KBM-7 (cell line): ENCODE measurements around the gene FLNB.

Experiments
- DNase-seq: peaks from one replicate; pipeline ENCODE4 v3.0.0-alpha.2; 2015
- in situ Hi-C: fragments of 300-500 bp; cut with MboI; formaldehyde crosslinking; loops from 2 replicates; pipeline ENCODE4 v1.14.3; 2020; ENCODE audit warnings: low sequenced_read_pairs, low pct_unique_long_range_greater_than_20kb, mixed read lengths

The FLNB gene

DNA sequence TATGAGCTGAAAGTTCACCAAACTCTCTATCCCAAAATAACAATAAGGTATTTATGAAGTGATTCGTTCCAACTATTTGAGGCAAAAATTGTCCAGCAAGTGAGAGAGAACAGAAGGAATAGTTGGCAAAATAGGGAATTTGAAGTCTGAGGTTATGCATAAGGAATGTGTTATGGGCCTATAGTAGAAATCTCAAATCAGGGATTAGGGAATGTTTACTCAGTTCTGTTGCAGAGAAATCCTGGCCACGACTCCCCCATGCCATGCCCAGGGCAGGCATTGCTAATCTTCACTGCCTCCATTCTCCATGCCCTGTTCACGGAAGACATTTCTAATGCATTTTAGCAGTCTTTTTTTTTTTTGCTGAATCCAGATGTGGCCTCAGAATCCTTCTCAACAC is 58.6 kb downstream of the FLNB start:
- in situ Hi-C loops, result no loop called here
- no peak for DNase-seq

DNA sequence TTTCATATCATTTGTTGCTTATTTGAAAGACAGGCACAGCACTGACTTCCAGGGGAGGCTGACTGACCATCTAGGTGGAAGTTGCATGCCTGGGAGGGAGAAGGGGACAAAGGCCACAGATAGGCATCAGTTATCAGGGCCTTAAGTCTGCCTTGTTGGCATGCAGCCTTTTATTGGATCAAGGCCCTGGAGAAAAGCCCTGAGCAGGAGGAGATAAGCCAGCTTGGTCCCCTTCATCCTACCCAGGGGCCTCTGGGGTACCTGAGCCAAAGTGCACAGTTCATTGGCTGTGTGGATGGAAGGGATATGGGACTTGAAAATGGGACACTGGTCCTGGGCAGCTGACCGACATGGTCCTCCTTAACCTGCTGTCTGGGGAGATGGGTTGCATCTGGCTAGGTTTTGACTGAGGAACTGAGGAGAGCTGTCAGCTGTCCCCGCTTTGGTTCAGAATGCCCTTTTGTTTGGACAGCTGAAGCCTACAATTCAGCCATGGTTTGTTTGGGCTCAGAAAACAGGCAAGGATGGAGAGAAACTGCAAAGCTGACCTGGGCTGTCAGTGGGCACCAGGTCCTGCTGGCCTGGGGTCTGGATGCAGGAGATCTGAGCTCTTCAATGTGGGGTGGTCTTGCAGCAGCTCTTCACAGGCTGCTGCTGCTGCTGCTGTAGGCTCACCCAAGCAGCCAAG is 60.0 kb downstream of the FLNB start:
- no peak for DNase-seq
- in situ Hi-C loops, result no loop called here

DNA sequence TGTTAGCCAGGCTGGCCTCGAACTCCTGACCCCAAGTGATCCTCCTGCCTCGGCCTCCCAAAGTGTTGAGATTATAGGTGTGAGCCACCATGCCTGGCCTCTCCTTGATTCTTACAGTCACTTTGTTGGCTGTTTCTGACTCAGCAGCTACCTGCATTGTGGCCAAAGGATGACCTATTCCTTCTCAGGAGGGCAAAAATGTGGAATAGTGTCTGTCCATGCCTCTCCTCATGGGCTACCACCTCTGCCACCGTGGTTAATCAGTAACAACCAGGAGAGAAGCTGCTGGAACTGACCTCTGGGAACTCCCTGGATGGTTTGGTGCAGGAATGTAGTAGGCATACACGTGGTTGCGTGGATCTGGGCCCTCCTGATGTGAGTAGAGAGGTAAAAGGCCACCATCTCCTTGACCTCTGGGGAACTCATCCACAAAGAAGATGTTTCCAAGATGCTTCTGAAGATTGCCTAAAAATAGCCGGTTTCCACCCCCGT is 63.3 kb downstream of the FLNB start:
- DNase-seq, result no peak
- in situ Hi-C loops, result no loop called here

DNA sequence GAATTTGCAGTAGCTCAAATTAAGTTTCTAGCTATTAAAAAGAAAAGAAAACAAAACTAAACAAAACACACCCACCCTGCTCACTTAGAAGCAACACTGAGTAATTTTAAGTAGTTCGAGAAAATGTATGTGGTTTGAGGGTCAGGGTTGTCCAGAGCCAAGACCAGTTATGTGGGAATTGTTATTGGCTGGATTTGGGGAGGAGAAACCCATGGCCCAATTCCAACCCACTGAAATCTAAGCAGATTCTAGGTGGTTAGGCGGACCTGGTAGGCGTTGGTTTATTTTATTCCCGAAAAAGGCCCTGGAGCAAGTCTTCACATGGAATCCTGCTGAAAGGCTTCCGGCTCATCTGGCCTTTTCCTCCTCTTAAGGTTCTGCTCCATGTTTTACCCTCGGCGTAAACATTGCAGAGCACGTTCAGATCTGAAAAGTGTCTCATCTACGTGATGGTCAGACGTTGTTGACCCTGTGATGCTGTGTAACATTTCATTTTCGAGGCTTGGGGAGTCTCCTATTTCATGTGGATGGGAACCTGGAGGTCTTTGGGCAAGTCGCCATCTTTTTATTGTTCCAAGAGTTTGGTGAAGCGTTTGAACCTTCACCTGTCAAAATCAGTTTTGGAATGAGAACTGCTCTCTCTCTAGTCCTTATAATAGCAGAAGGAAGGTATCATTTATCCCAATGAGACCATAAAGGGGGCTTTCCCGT is 64.0 kb downstream of the FLNB start:
- in situ Hi-C loops, result no loop called here
- no peak for DNase-seq

DNA sequence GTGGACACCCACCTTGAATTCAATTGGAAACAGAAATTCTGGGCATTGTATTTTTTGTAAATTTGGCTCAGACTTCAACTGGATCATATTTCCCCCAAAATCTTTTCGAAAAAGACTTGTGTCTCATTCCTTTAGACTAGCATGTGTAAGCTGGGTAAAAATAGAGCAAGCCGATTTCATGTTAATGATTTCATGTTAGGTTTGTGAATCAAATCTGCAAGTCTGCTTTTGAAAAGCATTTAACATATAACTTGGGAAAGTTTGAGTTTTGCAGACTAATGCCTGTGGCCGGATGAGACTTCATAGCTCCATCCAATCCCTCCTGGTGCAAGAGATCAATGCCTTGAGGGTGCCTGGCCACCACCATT is 64.5 kb downstream of the FLNB start:
- in situ Hi-C loops, result no loop called here
- no peak for DNase-seq

DNA sequence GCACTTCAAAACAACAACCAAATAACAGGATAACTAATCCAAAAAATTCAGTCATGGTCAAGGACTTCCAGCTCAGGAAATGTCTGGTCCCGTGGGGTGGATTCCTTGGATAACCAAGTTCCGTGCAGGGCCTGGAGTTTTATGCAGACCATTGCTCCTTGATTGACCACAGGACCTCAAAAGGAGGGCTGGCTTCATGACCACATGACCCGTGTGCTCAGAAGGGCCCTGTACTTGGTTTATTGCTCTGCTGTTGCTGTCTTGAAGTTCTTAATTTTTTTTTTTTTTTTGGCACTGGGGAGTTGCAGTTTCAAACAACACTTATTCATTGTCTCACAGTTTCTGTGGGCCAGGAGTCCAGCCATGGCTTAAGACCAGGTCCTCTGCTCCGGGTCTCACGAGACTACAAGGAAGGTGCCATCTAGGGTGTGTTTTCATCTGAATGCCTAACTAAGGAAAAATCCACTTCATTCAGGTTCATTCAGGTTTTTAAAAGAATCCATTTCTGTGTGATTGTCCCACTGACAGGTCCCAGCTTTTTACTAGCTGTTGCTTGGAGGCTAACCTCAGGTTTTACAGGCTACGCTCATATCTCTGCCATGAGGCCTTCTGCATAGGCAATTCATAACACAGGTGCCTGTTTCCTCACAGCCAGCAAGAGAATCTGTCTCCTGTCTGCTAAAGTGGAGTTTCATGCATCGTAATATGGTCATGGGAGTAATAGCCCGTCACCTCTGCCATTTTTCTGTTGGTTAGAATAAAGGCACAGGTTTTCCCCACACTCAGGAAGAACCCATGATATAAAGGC is 65.3 kb downstream of the FLNB start:
- in situ Hi-C loops, result no loop called here
- DNase-seq, result no peak

DNA sequence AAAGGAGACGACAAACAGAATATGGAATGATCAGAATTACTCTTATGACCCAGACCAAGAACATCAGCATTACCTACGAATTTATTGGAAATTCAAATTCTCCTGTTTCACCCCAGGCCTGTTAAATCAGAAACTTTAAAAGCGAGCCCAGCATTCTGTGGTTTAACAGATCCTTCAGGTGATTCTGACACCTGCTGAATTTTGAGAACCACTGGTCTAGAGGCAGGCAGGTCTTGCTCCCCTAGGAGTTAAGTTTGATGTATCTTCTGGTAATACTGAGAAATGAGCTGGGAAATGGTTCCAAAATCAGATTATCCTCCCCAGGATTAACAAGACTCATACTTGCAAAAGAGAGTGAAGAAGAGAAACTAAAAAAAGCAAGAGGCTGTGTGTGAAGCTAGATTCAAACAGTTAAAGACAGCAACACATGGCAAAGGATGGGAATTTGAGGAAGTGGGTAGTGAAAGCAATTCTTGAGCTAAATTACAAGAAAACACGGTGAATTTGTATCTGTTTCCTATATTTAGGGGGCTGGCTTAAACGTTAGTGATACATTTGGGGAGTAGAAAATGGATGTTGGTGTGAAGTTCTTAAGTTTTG is 66.0 kb downstream of the FLNB start:
- in situ Hi-C loops, result no loop called here
- DNase-seq, result peak; percentile 76

DNA sequence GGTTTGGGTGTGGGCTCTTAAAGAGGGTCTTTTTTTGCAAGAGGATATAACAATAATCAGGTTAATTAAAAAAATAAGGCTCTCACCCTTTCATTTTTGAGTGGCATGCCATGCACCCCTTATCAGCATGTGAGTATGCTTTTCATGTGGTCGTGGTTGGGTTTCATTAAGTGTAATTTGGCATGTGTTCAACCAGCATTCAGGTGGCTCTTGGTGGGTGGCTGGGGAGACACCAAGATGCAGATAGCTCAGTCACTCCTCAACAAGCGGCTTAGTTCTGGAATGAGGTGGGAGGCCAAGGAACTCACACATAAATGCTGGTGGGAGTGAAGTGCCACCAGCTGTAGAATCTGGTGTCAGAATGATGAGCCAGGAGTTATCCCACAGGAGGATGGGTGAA is 66.8 kb downstream of the FLNB start:
- in situ Hi-C loops, result no loop called here

DNA sequence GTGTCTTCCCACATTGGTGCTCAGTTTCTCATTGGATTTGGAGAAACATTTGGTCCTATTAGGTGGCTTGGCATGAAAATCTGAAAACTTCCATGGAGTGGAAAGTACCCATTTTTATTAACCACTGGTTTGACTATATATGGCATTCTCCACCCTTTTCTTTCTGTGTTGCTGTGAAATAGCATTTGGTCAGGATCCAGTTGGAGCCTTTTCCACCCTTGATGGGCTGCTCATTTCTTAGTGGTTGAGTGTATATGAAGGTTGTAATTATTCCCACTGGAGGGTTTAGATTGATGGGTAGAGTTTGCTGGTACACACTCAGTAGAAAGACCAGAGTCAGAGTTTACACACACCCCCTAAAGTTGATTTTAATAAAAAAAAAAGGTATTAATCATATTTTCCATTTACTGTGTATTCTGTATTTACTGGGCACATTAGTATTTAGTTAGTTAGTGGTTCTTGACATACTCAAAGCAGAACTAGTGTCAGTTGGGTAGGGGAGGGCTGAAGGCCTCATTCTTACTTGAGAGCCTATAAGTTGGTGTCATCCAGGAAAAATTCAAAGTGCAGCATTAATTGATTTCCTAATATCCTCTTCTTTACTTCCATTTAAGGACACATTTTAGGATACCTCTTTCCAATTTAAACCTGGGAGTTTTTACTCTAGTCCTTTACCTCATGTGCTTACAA is 69.5 kb downstream of the FLNB start:
- in situ Hi-C loops, result no loop called here
- DNase-seq, result no peak

More for the DNA sequence above, 66.8 kb downstream of the FLNB start:
- DNase-seq, result no peak

DNA sequence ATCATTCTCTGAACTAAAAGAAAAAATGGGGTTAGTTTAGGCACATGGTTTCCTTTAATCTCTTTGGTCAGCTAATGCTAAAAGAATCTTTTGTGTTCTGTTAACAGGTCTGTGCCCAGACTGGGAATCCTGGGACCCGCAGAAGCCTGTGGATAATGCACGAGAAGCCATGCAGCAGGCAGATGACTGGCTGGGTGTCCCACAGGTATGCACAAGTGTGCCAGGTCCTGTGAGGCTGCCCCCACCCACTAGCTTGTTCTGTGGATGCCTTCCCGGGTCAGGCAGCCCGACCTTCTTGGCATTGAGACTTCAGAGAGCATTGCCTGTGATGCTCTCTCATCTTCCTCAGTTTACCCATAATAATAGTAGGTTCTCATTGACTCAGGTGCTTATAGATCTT is 70.4 kb downstream of the FLNB start:
- DNase-seq, result no peak
- in situ Hi-C loops, result no loop called here

DNA sequence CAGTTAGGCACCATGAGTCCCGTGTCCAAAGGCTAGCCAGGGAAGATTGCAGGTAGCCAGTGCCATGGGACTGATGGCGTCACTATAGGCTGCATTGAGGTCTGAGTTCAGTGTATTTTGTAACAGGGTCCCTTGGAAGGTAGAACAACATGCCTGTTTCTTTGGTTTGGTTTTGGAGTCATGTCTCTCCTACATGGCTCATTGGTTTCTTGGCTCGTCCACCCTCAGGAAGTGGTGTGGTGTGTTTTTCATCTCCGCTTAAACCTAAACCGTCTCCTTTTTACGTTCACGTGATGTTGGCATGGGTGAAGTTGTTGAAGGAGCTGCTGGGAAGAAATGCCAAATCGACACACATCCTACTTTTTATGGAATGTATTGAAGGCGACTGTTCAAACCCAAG is 71.6 kb downstream of the FLNB start:
- DNase-seq, result peak; percentile 81
- in situ Hi-C loops, result no loop called here

DNA sequence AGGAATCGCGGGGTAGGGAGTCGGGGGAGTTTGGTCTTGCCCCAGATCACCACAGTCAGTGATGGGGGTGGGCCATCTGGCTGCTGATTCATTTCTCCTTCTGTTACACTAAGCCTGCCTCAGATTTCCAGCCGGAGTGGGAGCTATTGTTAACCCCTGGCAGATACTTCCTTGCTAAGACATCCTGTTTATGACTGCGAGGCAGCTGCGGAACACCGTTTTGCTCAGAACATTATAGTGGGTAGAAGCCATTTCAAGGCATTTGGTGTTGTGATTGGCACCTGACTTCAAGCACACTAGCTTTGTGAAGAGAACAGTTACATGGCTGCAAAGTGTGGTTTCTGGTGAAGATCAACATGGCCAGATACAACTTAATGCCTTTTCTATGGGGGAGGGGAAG is 73.8 kb downstream of the FLNB start:
- DNase-seq, result peak; percentile 92
- in situ Hi-C loops, result no loop called here

DNA sequence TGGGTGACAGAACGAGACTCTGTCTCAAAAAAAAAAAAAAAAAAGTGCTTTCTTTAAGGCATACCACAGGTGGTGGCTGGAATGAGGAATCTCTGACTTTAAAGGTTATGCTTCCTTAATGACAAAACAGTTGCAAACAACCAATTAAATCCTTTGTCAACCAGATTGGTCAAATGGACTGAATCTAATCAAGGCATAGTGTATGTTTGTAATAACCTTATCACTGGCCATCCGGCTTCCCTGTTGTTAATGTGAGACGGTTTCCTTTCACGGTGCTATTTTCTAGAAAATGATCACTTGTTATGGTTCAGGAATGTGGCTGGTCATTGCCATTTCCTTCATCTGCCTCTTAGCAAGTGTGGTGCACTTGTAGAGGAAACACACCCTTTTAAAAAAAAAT is 75.9 kb downstream of the FLNB start:
- DNase-seq, result peak; percentile 30
- in situ Hi-C loops, result no loop called here

DNA sequence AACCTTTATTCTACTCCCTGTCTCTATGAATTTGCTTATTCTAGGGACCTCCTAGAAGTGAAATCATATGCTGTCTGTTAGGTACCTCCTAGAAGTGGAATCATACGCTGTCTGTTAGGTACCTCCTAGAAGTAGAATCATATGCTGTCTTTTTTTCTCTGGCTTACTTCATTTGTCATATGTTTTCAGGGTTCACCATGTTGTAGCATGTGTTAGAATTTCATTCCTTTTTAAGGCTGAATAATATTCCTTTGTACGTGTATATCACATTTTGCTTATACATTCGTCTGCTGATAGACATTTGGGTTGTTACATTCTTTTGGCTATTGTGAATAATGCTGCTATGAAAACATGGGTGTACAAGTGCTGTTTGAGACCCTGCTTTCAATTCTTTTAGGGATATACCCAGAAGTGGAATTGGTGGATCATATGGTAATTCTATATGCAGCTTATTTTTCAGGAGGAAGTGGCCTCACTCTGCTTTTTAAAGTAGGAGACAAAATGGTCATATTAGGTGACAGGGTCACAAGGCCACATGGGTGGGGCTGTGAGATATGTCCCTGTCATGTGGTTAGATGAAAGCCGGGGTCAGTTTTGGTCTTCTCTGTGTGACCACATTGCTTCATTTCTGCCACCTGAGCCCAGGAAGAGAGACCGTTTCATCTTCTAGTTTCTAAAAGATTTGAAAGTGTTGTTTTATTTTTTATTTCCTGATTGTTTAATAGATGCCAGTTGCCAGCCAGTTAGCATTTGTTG is 76.7 kb downstream of the FLNB start:
- in situ Hi-C loops, result no loop called here
- DNase-seq, result no peak

DNA sequence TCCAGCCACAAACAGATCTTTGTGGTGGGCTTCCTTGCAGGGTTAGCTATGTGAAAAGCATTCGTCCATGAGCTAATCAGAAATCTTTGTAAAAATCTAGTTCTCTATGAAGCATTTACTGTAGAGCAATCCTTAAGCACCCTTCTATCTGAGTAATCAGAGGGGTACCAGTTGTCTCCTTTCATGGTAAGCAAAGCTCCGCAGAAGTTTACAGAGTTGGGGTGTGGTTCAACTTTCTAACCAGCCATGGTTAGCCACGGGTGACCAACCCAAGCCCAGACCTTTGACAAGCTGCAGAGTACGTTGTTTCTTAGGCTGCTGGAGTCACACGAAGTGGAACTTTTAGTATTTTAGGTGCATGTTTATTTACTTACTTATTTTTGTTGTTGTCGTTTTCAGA is 77.4 kb downstream of the FLNB start:
- in situ Hi-C loops, result no loop called here
- DNase-seq, result no peak

DNA sequence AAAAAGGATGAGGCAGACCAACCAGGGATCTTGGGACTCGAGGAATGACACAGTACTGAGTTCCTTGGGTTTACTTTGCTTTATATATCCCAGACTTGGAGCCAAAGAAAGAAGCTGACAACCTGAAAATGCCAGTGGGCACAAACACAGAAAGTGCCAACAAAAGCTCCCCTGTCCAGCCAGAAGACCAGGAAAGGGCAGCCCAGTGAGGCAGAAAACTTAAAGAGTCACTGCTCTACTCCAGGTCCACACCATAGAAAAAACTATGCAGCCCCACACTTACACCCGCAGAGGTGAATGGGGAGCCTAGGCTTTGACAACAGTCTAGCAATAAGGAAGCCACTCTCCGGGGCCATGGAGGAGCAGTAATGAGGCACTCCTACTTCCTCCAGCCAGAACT is 80.3 kb downstream of the FLNB start:
- no peak for DNase-seq
- in situ Hi-C loops, result no loop called here

DNA sequence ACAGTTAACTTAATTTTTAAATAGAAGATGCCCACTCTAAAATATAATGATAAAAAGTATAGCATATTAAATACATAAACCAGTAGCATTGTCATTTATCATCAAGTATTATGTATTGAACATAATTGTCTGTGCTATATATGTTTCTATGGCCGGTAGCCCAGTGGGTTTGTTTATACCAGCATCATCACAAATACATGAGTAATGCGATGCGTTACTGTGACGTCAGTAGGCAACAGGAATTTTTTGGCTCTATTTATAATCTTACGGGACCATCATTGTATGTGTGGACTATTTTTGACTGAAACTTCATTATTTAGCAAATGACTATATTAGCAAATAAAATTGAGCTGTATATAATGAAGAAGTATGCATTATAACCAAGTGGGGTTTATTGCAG is 82.1 kb downstream of the FLNB start:
- DNase-seq, result no peak
- in situ Hi-C loops, result no loop called here

DNA sequence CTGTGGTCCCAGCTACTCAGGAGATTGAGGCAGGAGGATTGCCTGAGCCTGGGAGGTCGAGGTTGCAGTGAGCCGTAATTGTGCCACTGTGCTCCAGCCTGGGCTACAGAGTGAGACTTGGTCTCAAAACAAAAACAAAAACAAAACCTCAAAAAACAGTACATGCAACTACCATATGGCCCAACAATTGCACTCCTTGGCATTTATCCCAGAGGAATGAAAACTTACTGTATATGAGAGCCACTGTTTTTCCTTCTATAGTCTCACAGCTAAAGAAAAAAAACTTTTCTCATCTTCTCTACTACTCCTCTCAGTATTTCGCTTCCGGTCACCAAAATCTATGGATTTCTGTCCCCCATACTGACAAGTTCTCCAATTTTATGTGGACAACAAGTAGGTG is 84.3 kb downstream of the FLNB start:
- DNase-seq, result no peak
- in situ Hi-C loops, result no loop called here
